GM12864 (cell line): Measurements from ENCODE around the gene DSCAML1.

Source experiments
- DNase-seq: peaks from one replicate; pipeline ENCODE4 v3.0.0-alpha.2; 2011; ENCODE audit warnings: low read depth
- H3K4me3 ChIP-seq: 2 replicates; pipeline ENCODE4 v1.5.1; 2011; ENCODE audit warnings: mild to moderate bottlenecking, low read depth, low read length, control low read depth
- CTCF ChIP-seq: IDR thresholded peaks from 2 replicates; pipeline ENCODE4 v1.5.1; 2011; ENCODE audit warnings: low read depth, mild to moderate bottlenecking, moderate library complexity, low read length, control low read depth, inconsistent platforms; ENCODE audit errors: missing control alignments

DSCAML1 gene

GRCh38 chr11:117438371-117439000 is 358.5 kb downstream of the DSCAML1 start:
- no peak for DNase-seq
- H3K4me3 ChIP-seq: no peak overlapping the region
- no peak for TF ChIP-seq CTCF

GRCh38 chr11:117437791-117438130 is 359.3 kb downstream of the DSCAML1 start:
- H3K4me3 ChIP-seq: no peak overlapping the region
- TF ChIP-seq CTCF: no peak
- no peak for DNase-seq

- no peak overlapping the region for H3K4me3 ChIP-seq
- no peak for TF ChIP-seq CTCF
- no peak for DNase-seq
These were observed 359.8 kb downstream of the DSCAML1 start for GRCh38 chr11:117437041-117437790.

DNA sequence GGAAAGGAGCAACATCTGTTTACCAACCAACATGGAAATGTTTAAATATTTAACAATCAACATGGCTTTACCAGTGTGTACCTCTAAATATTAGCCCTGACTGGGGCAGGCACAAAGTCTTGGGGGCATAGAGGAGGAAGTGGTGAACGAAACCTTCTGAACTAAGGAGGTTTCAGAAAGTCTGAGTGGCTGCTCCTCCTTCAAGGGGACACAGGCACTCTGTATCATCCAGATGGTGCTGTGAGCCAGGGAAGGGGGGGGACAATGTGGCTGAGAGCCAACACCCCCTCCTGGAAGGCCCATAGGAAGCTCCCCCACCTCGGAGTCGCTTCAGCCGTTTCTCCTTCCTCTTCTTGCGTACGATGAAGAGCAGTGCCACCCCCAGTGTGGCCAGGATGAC is 361.7 kb downstream of the DSCAML1 start:
- no peak for DNase-seq
- TF ChIP-seq CTCF: no peak
- no peak overlapping the region for H3K4me3 ChIP-seq

DNA sequence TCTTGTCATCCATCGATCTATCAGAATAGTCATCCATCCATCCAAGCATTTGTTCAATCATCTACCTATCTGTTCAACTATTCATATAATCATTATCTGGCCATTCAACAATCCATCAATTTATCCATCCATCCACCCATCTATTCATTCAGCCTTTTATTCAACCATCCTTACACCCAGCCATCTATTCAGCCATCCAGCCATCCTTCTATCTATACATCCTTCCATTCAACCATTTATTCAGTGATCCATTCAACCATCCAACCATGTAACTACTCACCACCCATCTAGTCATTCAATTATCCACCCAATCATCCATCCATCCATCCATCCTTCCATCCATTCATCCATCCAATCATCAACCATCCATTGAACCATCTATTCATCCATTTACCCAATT is 362.5 kb downstream of the DSCAML1 start:
- DNase-seq: no peak
- TF ChIP-seq CTCF: no peak
- no peak overlapping the region for H3K4me3 ChIP-seq

DNA sequence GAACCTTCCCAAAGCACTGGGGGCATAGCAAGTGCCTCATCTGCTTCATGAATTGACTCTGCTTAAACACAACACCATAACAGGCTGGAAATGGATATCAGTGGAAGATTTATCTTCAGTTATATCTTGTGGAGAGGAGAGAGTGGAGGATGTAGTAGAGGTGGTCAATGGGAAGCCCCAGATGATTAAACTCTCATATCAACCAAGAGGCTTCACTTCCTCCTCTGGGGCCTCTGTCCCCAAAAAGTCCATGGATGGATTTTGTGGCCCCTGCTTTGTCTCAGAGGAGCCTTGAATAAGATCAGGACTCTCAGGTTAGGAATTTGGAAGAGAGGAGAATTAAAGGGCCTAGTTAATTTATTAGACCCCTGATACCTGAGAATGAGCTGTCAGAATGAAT is 363.3 kb downstream of the DSCAML1 start:
- DNase-seq: no peak

More for the DNA sequence above, 363.3 kb downstream of the DSCAML1 start:
- H3K4me3 ChIP-seq: no peak overlapping the region
- TF ChIP-seq CTCF: no peak
